ENCODE results near the gene TGIF1. TPM values are rescaled to one million over a fixed set of nuclear protein-coding genes. Genes with fewer than 3 reads are reported as not detected.

Gene TGIF1
- total and polyA plus RNA-seq, 2 of the 4 experiments (the other 2 are of a cell fraction): 62.1 to 118 TPM

- Histone ChIP-seq H3K27me3 (ENCODE audit: control insufficient read depth, insufficient read depth, low read length) (no peaks in the 10 kb centered on the region), H2BK120ac (ENCODE audit: low read depth, low read length) (no peak overlapping the region), H4K8ac (ENCODE audit: low read depth in 2 of 2, low read length in 2 of 2) (peak overlapping the region in 1 of 2 experiments; percentile 12; a peak in 1 of 4 replicates), H3K14ac (replicated peaks; ENCODE audit: low read depth, low read length) (no peak overlapping the region), H3K4me3 (ENCODE audit: insufficient read depth, low read depth, low read length) (no peak overlapping the region), H3K9me3 (ENCODE audit: control insufficient read depth, insufficient read depth, low read length) (no peaks in the 10 kb centered on the region), H3K9ac (ENCODE audit: low read depth, low read length) (no peak overlapping the region), H3K18ac (ENCODE audit: low read depth, low read length) (no peak overlapping the region), H4K5ac (ENCODE audit: low read depth, low read length) (no peak overlapping the region), H3K27ac (ENCODE audit: insufficient read depth, low read length) (no peak overlapping the region), H4K20me1 (ENCODE audit: insufficient read depth, low read length) (no peaks in the 10 kb centered on the region), H3K9me1 (ENCODE audit: insufficient read depth, low read length) (no peaks in the 10 kb centered on the region), H3K36me3 (ENCODE audit: control insufficient read depth, insufficient read depth, low read length) (no peaks in the 10 kb centered on the region), H3K56ac (ENCODE audit: extremely low read depth, insufficient read depth, low read length) (no peak overlapping the region), H3K4ac (ENCODE audit: low read depth, low read length) (0 out of 2 replicates have a peak overlapping the region, but pooled peaks have one; percentile 7), H2BK5ac (ENCODE audit: low read depth, low read length, poor library complexity, severe bottlenecking) (no peak overlapping the region), H2AK5ac (ENCODE audit: low read depth, low read length) (no peak overlapping the region), H2AFZ (replicated peaks; ENCODE audit: low read length, poor library complexity) (no peak overlapping the region), H3K4me2 (ENCODE audit: low read depth, low read length) (no peak overlapping the region), H2BK15ac (ENCODE audit: low read depth, low read length) (no peak overlapping the region), H3K23ac (ENCODE audit: low read depth, low read length) (peak overlapping the region; percentile 69; the same call in 1 of the 2 replicates), H3K79me1 (ENCODE audit: low read depth in 1 of 2, low read length in 2 of 2) (no peaks in the 10 kb centered on the region), H2BK20ac (ENCODE audit: low read depth, low read length) (no peak overlapping the region), H3K4me1 (ENCODE audit: control insufficient read depth, insufficient read depth, low read length) (peaks cover 2% of the 10 kb centered on the region; the same call in 1 of the 2 replicates), H2AK9ac (replicated peaks; ENCODE audit: low read depth, low read length, poor library complexity) (no peak overlapping the region), H4K91ac (ENCODE audit: insufficient read depth, low read depth, low read length) (no peak overlapping the region)
- no peak for DNase-seq
- CTCF ChIA-PET: interaction anchor here (0.6 to 1.5 kb wide), 3 partner anchors 15 to 74 kb away, joined by 3 to 9 read pairs (median 3); no protein-coding TSS in a partner anchor
- ATAC-seq (ENCODE audit: low read depth): peak; percentile 37; the same call in 1 of the 2 replicates
- dilution Hi-C loops (cut with HindIII; ENCODE audit: low sequenced_read_pairs, unreplicated experiment): no loop called here
- intact Hi-C loops (cut with micrococcal nuclease): no loop called here
- in situ Hi-C loops (cut with MboI; ENCODE audit: low sequenced_read_pairs): no loop called here
- no TSS peak for BruUV-seq (replicated peaks)
- 40% methylated on average over 1 of the region's 17 CpGs; no CpG with 5 or more reads in 1 of the 2 experiments for WGBS, 2 experiments (ENCODE audit: extremely low coverage in 2 of 2, insufficient read length in 1 of 2)
- POLR2A ChIA-PET (ENCODE audit: unreplicated experiment): no interaction called here
- TF ChIP-seq FOS (IDR thresholded peaks at IDR 0.05; ENCODE audit: low read depth, low read length) (no peak), CTCF (conservative IDR thresholded peaks at IDR 0.05; ENCODE audit: low read depth, low read length) (no peak), ELK1 (IDR thresholded peaks at IDR 0.05; ENCODE audit: borderline replicate concordance, low read depth, low read length) (no peak), RAD21 (IDR thresholded peaks at IDR 0.05; ENCODE audit: low read length) (no peak), USF2 (IDR thresholded peaks at IDR 0.05; ENCODE audit: low read depth, low read length) (no peak), NFE2L2 (IDR thresholded peaks at IDR 0.05; ENCODE audit: low read depth, low read length) (no peak), CEBPB (IDR thresholded peaks at IDR 0.05; ENCODE audit: low read depth, low read length) (no peak), MAFK (IDR thresholded peaks at IDR 0.05; ENCODE audit: low read depth, low read length) (no peak), MXI1 (IDR thresholded peaks at IDR 0.05; ENCODE audit: borderline replicate concordance, low read depth, low read length) (no peak), RCOR1 (IDR thresholded peaks at IDR 0.05; ENCODE audit: insufficient replicate concordance, low read length) (no peak), SMC3 (IDR thresholded peaks at IDR 0.05; ENCODE audit: low read depth, low read length) (no peak), RFX5 (IDR thresholded peaks at IDR 0.05; ENCODE audit: low read depth, low read length) (no peak), POLR2A (IDR thresholded peaks at IDR 0.05; ENCODE audit: low read depth, low read length) (no peak), MAZ (IDR thresholded peaks at IDR 0.05; ENCODE audit: borderline replicate concordance, low read depth, low read length) (no peak)
These were observed 58.9 kb downstream of the TGIF1 start for GRCh38 chr18:3508576-3509549.

Measured in IMR-90 (cell line).